GM18868 (cell line): ENCODE measurements around the gene TM9SF1.

Source experiments
- ATAC-seq: cut with Tn5 transposase; IDR thresholded peaks from one replicate; pipeline ENCODE4 v1.9.1; 2021; ENCODE audit warnings: mild to moderate bottlenecking, moderate library complexity; ENCODE audit not compliant: unreplicated experiment

Gene TM9SF1

GRCh38 chr14:24198814-24199524, 3.7 kb upstream of the TM9SF1 start:
- ATAC-seq = no peak

DNA sequence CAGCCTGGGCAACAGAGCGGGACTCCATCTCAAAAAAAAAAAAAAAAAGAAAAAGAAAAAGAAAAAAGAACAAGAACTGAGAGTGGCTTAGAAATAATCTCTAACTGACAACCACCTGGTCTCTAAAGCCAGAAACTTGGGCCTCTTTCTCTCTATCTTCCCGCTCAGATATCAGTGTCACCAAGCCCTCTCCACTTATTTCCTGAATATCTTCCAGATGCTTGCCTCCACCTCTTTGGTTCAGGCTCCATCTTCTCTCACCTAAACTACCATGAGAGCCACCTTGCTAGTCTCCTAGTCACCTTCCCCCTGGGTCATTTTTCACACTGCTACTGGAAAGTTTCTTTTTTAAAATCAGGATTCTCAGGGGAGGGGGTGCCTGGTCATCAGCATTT, 1.8 kb upstream of the TM9SF1 start:
- ATAC-seq = no peak

GRCh38 chr14:24196071-24197055, 1.1 kb upstream of the TM9SF1 start:
- ATAC-seq = peak; percentile 10

- no peak for ATAC-seq
Observed at GRCh38 chr14:24194873-24195185, 412 bp downstream of the TM9SF1 start.

DNA sequence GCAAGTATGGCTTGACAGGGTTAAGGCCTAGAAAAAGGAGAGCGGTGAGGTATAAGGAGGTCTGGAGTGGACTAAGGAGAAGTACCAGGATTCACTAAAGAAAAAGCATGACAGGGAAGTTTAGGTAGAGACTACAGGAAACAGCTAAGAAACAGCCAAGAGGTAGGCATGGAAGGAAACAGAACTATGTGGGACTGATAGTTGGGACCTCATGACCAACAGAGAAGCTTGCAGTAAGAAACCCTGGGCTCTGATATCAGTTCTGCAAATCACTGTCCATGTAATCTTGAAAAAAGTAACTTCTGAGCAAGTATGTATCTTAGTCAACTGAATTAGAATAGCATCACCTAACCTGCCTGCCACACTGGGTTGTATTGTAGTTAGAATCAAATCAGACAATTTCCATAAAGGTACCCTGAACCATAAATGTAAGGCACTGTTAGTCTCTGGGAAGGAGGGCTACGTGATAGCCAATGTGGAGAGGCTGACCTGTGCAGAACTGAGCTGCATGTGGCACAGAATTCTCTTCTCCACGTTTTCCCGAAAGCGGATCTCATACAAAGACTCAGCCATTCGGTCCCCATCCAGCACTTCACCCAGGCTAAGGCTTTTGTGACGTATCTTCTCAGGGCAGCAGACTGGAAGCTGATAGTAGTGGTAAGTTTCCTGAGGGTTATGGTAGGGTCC, 912 bp downstream of the TM9SF1 start:
- ATAC-seq = no peak

- no peak for ATAC-seq
Observed at GRCh38 chr14:24192933-24193332, 2.3 kb downstream of the TM9SF1 start.

DNA sequence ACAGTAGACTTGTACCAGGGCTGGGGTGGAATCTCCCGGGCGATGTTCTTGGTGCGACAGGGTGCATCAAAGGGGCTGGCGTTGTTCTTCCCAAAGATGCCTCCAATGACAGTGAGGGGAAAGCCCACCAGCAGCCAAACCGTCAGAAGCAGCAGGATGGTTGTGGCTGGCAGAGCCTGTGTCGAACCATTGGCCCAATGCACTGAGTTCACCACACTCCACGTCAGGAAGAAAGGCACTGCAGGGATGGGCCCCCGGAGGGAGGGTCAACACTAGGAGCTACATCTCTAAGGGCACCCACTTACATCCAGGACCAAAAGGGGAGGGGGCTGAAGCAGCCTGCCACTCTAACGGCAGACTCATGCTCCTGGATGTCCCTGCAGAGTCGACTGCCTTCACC, 4.8 kb downstream of the TM9SF1 start:
- ATAC-seq = no peak

GRCh38 chr14:24189460-24189859, 5.8 kb downstream of the TM9SF1 start:
- no peak for ATAC-seq

- no peak for ATAC-seq
Observed at GRCh38 chr14:24189059-24189375, 6.2 kb downstream of the TM9SF1 start.

- peak; percentile 97 for ATAC-seq
Observed at GRCh38 chr14:24188251-24189058, 6.8 kb downstream of the TM9SF1 start, which contains the start of gene IPO4. Gene IPO4 (minus strand): TSS chr14:24188816. CDS start chr14:24188787, 29 bp downstream.

DNA sequence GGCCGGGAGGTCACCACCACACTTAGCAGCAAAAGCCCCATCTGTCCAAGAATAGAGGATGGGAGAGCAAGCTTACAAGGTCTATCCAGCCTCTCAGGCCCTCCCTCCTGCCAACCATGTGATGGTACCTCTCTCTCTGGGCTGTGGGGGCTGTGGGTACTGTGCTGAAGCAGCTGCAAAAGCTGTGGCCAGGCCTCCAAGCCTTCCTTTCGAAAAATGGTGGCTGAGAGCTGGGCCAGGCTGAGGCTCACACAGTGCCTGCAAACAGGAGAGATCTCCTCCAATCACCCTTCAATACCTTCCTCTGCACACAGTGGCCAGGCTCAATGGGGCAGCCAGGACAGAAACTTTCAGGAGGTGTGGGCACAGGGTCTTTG, 7.7 kb downstream of the TM9SF1 start:
- no peak for ATAC-seq

DNA sequence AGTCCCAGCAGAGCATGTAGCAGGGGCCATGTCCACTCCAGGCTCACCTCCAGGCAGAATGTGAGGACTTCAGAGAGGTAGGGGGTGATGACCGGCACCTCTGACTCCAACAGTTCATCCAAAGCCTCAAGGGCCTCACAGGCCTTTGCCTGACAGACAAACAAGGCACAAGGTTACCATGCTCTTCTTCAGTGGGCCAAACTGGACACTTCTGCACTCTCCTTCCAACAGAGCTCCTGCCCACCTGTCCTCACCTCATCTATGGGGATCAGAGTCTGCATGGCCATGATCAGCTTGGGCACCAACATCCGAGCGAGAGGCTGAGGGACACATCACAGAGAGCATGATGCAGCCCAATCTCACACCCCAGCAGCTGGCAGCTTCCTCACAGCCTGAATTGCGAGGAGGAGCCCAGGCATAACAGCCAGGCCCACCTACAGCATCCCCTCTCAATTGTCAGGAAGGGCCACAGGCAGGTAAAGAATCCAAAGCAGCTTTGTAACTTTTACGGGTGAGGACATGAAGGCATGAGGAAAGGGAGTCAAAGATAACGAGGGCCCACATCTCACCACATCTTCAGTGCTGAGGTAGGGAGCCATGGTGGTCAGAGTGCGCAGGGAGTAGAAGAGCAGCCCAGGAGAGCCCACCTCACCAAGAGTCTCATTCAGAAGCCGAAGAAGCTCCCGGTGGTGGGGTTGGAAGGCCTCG, 8.3 kb downstream of the TM9SF1 start:
- no peak for ATAC-seq

DNA sequence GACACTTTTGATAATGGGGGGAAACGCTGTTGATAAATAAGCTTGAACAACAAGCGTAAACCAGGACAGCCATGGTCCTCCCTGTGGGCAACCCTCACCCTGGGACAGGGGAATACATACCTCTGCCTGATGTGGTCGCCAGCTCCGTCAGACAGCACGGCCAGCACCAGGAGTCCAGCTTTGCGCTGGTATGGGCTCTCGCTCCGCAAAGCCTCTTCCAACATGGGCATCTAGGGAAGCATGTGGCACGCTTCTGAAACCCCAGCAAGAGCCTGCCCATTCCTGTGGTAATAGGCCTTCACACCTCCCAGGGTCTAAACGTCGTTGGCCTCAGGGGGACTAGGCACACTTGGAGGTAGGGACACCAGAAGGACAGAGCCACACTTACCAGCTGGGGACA, 9.5 kb downstream of the TM9SF1 start:
- no peak for ATAC-seq

DNA sequence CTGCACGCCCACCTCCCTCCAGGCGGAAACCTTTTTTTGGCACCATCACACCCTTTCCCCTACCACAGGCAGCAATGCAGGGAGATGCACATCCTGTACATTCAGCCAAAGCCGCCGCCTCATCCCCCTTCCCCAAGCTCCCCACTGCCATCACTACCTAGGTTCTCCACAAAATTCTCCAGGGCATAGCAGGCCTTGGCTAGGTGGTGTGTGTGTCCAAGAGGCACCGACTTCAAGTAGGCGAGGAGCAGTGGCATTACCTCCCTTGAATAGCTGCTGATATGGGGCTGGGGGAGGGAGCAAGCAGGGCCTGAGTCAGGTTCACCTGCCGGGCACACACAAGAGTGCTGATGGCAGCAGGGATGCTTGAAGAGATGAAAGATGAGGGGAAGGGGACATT, 10.2 kb downstream of the TM9SF1 start:
- ATAC-seq = no peak

GRCh38 chr14:24184104-24184970, 10.9 kb downstream of the TM9SF1 start:
- no peak for ATAC-seq

- ATAC-seq = no peak
Observed at GRCh38 chr14:24183014-24183481, 12.2 kb downstream of the TM9SF1 start.

DNA sequence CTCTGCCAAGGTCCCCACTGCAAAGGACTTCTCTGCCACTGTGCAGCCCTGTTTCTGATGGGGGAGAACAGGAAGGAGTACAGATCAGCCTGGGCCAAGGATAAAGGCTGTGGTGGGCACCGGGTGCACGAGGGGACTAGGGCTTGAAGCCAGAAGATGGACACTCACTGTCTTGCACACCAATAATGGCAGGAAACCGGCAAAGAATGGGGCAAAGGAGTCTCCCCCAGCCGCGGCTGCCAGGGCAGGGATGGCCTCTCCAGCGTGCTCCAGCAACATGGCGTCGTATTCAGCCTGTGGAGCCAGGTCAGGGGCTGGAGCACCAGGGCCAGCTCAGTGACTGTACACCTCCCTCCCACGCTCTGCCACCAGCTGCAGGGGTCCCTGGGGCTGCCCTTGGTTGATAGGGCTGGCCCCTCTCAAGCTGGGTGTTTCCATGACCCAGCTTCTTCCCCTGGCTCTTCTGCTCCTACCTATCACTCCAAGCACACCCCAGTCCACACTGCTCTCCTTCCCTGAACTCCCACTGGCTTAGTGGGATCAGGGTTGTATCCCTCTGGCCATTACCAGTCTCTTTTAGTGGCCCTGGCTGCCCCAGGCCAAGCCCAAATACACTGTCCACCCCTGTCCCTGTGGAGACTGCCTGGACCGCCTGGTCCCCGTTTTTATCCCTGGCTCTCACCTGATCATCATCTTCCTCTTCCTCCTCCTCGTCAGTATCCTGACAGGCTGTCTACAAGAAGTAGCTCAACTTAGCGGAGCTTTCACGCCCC, 12.9 kb downstream of the TM9SF1 start:
- no peak for ATAC-seq

- no peak for ATAC-seq
Observed at GRCh38 chr14:24181371-24182077, 13.7 kb downstream of the TM9SF1 start.
